Astrocyte of the spinal cord (primary cell): Measurements from ENCODE around the gene KLF9.

ENCODE experiments used
- DNase-seq: peaks from one replicate; pipeline ENCODE4 v3.0.0; 2011; ENCODE audit warnings: low read depth, low spot score
- H3K4me3 ChIP-seq: 2 replicates; pipeline ENCODE4 v1.5.1; 2011; ENCODE audit warnings: low read depth, mild to moderate bottlenecking, low read length, moderate library complexity
- CTCF ChIP-seq: IDR thresholded peaks from 2 replicates; pipeline ENCODE4 v1.5.1; 2012; ENCODE audit warnings: low read depth, mild to moderate bottlenecking, low read length, inconsistent platforms
- in situ Hi-C: cut with HindIII; loops from 2 replicates; pipeline ENCODE4 v1.10.0; 2017; ENCODE audit warnings: low sequenced_read_pairs

Gene KLF9

GRCh38 chr9:70418822-70419555 lies 4.5 kb upstream of the KLF9 start:
- DNase-seq, result peak; percentile 100
- H3K4me3 ChIP-seq, result peak overlapping the region; percentile 48
- in situ Hi-C loops, result no loop called here
- TF ChIP-seq CTCF, result no peak

DNA sequence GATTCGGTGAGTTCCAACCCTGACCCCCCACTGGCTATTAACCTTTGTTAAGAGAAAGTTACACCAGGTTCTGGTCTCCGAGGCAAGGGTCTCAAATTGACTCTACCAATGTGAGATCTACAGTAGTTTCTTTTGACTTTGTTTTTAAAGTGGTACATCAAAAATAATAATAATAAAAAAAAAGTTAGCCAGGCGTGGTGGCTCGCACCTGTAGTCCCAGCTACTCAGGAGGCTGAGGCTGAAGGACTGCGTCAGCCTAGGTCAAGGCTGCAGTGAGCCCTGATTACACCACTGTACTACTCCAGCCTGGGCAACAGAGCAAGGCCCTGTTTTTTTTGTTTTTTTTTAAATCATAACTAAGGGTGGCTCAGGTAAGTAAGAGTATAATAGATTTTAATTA lies 1.0 kb upstream of the KLF9 start:
- H3K4me3 ChIP-seq, result no peak overlapping the region
- in situ Hi-C loops, result no loop called here
- no peak for DNase-seq
- TF ChIP-seq CTCF, result no peak

- no peak for DNase-seq
- TF ChIP-seq CTCF, result no peak
- peak overlapping the region; percentile 99 for H3K4me3 ChIP-seq
- in situ Hi-C loops, result no loop called here
Observed at GRCh38 chr9:70415041-70415440, 584 bp upstream of the KLF9 start.

- in situ Hi-C loops, result no loop called here
- H3K4me3 ChIP-seq, result peak overlapping the region; percentile 99
- no peak for TF ChIP-seq CTCF
- no peak for DNase-seq
Observed at GRCh38 chr9:70413464-70413798, 1.0 kb downstream of the KLF9 start.

DNA sequence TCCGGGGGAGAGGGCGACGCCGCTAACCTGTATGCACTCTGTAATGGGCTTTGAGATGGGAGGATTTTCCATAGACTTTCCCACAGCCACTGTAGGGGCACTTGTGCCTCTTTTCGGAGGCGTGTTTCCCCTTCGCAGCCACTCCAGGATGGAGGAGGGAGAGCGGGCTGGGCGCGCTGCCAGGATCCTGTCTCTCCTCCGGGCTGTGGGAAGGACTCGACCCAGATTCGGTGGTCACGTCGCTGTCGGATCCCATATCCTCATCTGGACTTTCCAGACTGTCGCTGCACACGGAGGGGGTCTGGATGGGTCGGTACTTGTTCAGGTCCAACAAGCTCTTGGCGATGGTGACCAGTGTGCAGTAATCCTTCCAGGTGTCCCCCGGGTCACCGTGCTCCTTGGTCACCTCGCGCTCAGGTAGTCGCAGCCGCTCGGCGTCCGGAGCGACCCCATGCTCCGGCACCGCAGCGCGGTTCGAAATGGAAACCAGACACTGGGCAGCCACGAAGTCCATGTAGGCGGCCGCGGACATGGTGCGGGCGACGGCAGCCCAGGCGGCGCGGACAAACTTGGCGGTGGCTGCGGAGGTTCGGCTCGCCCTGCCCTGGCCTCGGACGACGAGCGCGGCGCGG lies 1.5 kb downstream of the KLF9 start:
- TF ChIP-seq CTCF, result no peak
- DNase-seq, result peak; percentile 79
- in situ Hi-C loops, result no loop called here
- peak overlapping the region; percentile 99 for H3K4me3 ChIP-seq

DNA sequence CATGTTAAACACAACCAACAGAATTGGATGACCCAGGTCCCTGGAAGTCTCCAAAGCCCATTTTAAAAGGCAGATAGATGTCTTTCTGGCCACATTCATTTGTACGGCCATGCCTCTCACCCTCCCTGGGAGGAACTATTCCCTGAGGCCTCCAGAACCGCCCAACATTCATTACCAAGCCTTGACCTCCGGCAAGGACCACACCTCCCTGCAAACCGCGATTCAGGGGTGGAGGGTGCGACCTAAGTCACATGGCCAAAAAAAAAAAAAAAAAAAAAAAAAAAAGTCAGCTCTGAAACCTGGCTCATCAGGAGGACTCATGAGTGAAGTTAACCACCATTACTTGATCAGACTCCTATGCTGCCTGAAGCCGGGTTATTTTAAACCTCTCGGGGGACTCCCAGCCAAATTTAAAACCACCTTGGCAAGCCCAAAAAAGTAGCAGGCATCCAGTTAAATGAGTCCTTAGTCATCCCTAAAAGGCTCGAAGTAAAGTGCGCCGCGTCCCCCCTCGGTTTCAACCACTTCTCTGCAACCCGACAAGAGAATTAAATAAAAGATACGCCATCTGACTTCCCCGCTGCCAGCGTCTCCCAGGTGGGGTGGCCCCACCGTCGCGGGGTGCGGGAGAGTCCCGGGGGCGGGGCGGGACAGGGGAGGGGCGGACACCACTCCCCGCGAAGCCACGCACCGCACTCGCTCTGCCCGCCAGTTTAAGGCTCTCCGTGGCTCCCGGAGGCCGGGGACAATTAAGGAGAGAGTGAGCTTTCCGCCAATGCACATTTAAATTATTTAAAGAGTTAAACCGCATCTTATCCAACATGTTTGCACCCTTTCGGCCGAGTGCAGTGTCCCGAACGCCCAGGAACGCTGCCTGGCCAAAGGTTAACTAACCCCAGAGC lies 2.3 kb downstream of the KLF9 start:
- peak; percentile 85 for DNase-seq
- no peak for TF ChIP-seq CTCF
- in situ Hi-C loops, result no loop called here
- peak overlapping the region; percentile 99 for H3K4me3 ChIP-seq
